HG02759 (cell line): ENCODE measurements around the gene ITPKC.
"Not testable (repeated sequence)": the region's sequence is repeated elsewhere in the genome, so short reads cannot be mapped to it uniquely, and the experiment has no call there.

ENCODE experiments used
- ATAC-seq: cut with Tn5 transposase; IDR thresholded peaks from one replicate; pipeline ENCODE4 v1.9.1; 2021; ENCODE audit warnings: mild to moderate bottlenecking, moderate library complexity; ENCODE audit not compliant: unreplicated experiment

The ITPKC gene

DNA sequence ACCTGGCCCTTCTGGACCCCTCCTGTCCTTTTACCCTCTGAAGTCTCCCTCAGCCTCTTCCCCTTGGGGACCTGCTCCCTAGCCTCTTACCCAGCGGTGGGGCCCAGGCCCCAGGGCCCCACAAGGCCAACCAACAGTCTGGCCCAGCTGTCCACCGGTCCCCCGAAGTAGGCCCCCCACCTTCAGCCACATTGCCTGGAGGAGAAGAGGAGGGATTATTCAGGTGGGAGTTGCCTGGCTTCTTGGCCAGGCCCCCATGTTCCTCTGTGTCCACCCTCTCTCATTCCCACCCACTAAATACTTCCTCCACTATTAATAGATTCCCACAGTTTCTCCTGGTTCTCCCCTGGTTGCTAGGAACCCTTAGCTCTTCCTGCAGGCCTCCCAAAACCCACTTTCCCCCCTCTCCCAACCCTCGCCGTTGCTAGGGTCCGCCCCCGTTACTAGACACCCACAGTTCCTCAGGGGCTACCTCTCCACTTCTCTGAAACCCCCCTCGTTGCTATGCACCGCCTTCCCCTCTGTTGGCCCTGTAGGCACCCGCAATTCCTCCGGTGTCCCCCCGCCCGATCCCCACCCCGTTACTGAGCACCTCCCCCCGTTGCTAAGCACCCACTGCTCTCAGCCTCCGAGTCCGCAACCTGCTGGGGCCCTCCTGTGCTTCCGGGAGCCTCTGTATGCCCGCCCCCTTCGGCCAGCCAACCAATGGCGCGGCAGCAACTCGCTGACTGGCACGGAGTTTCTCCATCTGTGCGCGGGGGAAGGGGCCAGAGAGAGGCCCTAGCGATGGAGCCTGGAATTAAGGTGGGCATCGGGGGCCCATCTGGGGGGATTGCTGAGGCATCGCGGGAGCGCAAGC, 2.2 kb upstream of the ITPKC start:
- peak; percentile 58 for ATAC-seq

DNA sequence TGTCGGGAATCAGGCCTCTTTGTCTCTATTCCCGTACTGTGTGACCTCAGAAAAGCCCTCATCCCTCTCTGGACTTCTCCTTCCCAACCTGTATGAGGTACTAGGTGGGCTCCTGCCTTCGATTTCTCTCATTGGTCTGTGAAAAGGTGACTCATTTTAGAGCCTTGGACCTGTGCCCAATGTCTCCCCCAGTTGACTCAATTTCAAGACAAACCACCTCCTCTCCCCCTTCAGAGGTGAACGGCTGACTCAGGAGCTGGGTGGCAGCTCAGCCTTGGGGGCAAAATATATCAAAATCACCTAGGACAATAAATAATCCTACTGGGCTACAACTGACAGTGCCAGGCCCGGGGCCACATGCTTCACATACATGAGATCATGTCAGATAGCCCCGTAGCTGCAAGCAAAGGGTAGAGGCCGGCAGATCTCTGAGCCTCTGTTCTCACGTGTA, 856 bp upstream of the ITPKC start:
- ATAC-seq = no peak

DNA sequence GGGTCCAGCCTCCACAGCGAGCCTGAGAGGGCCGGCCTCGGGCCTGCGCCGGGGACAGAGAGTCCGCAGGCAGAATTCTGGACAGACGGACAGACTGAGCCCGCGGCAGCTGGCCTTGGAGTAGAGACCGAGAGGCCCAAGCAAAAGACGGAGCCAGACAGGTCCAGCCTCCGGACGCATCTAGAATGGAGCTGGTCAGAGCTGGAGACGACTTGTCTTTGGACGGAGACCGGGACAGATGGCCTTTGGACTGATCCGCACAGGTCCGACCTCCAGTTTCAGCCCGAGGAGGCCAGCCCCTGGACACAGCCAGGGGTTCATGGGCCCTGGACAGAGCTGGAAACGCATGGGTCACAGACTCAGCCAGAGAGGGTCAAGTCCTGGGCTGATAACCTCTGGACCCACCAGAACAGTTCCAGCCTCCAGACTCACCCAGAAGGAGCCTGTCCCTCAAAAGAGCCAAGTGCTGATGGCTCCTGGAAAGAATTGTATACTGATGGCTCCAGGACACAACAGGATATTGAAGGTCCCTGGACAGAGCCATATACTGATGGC, 490 bp downstream of the ITPKC start:
- ATAC-seq = no peak

DNA sequence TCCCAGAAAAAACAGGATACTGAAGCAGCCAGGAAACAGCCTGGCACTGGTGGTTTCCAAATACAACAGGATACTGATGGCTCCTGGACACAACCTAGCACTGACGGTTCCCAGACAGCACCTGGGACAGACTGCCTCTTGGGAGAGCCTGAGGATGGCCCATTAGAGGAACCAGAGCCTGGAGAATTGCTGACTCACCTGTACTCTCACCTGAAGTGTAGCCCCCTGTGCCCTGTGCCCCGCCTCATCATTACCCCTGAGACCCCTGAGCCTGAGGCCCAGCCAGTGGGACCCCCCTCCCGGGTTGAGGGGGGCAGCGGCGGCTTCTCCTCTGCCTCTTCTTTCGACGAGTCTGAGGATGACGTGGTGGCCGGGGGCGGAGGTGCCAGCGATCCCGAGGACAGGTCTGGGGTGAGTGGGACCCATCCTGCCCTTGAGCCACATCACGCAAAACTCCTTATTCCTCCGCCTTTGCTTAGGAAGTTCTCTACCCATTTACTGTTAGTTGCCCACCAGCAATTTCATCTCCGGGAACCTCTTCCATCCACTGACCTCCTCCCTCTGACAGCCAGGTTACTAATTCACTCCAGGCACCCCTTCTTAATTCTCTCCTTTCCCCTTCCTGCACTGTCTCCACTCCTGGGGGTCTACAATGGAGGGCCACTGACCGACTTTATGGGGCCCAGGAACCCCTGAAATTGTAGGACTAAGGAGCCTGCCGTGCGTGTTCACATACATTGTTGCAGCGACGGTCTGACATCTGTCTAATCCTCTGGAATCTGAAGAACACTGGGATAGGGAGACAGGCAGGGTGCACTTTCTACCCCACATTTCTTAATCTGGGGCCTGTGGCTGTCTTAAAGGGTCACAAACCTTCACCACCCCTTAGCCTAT, 1.2 kb downstream of the ITPKC start:
- no peak for ATAC-seq

GRCh38 chr19:40718774-40719391, 2.0 kb downstream of the ITPKC start:
- ATAC-seq = no peak

- no peak for ATAC-seq
Observed at GRCh38 chr19:40719414-40719894, 2.5 kb downstream of the ITPKC start.

DNA sequence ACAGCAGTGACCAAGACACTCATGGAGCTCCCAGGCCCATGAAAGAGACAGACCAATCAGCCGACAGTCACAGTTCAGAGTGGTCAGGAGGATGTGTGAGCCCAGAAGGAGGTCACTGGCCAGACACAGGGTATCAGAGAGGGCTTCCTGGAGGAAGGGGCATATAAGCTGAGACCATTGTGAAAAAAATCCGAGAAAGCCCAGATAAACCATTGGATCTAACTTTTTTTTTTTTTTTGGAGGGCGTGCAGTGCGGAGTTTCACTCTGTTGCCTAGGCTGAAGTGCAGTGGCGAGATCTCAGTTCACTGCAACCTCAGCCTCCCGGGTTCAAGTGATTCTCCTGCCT, 4.2 kb downstream of the ITPKC start:
- no peak for ATAC-seq

- no peak for ATAC-seq
Observed at GRCh38 chr19:40721936-40722661, 5.2 kb downstream of the ITPKC start.

GRCh38 chr19:40723661-40724254, 6.8 kb downstream of the ITPKC start:
- no peak for ATAC-seq

DNA sequence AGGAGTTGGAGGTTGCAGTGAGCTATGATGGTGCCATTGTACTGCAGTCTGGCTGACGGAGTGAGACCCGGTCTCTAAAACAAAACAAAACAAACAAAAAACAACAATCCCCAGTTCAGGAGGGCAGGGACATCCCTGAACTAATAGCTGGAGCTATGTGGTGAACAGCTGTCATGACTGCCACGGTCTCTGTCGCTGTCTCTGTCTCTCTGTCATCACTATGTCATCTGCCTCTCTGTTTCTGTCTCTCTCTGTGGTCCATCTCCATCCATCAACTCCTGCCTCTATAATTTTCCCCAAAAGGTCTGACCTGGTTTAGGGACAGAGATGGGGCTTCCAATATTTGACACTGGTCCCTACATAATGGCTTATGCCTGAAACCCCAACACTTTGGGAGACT, 7.4 kb downstream of the ITPKC start:
- no peak for ATAC-seq

DNA sequence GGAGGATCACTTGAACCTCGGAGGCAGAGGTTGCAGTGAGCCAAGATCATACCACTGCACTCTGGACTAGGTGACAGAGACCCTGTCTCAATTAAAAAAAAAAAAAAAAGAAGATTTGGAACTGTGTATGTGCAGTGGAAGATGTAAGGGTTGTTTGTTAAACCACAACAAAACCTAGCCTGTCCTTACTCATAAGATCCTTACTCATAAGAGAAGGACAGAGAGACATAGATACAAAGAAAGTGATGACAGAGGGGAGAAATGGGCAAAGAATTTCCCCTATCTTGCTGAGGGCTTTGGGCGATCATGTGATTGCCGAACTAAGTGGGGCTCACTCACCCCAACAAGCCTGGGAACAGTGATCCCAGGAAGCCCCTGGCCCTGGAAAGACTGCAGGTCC, 7.9 kb downstream of the ITPKC start:
- ATAC-seq = no peak

DNA sequence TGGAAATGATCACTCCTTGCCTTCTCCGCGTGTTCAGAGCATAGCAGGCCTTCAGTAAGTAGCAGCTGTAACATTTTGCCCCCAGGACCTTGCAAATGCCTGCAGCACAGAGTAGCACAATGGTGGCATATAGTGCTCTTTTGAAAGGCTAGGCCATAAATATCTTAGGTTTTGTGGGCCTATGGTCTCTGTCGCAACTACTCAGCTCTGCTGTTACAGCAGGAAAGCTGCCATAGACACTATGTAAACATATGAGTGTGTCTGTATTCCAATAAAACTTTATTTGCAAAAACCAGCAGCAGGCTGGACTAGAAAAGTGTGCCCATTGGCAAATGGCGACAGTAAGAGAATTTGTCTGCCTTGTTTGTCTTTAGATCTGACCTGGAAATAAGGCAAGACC, 9.4 kb downstream of the ITPKC start:
- no peak for ATAC-seq

DNA sequence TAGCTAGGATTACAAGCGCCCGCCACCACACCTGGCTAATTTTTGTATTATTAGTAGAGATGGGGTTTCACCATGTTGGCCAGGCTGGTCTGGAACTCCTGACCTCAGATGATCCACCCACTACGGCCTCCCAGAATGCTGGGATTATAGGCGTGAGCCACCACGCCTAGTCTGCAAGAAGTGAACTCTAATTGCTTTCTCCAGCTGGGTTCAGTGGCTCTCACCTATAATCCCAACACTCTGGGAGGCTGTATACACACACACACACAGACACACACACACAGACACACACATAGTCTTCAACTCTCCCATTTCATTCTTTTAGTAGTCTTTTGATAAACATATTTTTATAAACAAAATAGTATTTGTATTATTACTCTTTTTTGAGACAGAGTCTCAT, 13.2 kb downstream of the ITPKC start:
- ATAC-seq = not testable (repeated sequence)

GRCh38 chr19:40732304-40732703, 15.4 kb downstream of the ITPKC start:
- not testable (repeated sequence) for ATAC-seq

GRCh38 chr19:40733149-40733548, 16.2 kb downstream of the ITPKC start:
- no peak for ATAC-seq

GRCh38 chr19:40735013-40735771, 18.3 kb downstream of the ITPKC start:
- no peak for ATAC-seq

- no peak for ATAC-seq
Observed at GRCh38 chr19:40736661-40737060, 19.7 kb downstream of the ITPKC start.

- no peak for ATAC-seq
Observed at GRCh38 chr19:40737102-40737644, 20.3 kb downstream of the ITPKC start.
